Measurements from ENCODE around the gene GGACT. TPM values are rescaled to one million over a fixed set of nuclear protein-coding genes. Genes with fewer than 3 reads are reported as not detected.

GGACT gene
- total RNA-seq, 2 donors from 2014 or later, result 4.9 to 17.8 TPM

- intact Hi-C loops (cut with DNase I), result no loop called here
- WGBS, 2 donors, result 80 to 94% methylated on average over 19 of the region's 19 CpGs
Measured at GRCh38 chr13:100521851-100522617, 66.6 kb downstream of the GGACT start.

GRCh38 chr13:100520936-100521850, 67.4 kb downstream of the GGACT start:
- Histone ChIP-seq H3K4me1 (peaks cover 34% of the 10 kb centered on the region), H3K27me3 (no peaks in the 10 kb centered on the region), H3K9me3 (no peaks in the 10 kb centered on the region), H3K4me3 (no peak overlapping the region), H3K36me3 (replicated peaks in 1 of 2; ENCODE audit: insufficient read depth in 1 of 2, low read depth in 2 of 2) (no peaks in the 10 kb centered on the region), H3K27ac (no peak overlapping the region)
- no peak for ATAC-seq
- intact Hi-C loops (cut with DNase I), result no loop called here
- TF ChIP-seq CTCF (IDR thresholded peaks at IDR 0.05) (no peak), POLR2A (IDR thresholded peaks at IDR 0.05) (no peak)
- 85 to 91% methylated on average over 27 of the region's 27 CpGs for WGBS, 2 donors
- DNase-seq, result no peak

More at GRCh38 chr13:100521851-100522617, 66.6 kb downstream of the GGACT start:
- ATAC-seq (no peak), DNase-seq (no peak)
- no peak overlapping the region for H3K4me3 ChIP-seq
- no peaks in the 10 kb centered on the region for H3K36me3 ChIP-seq (replicated peaks in 1 of 2; ENCODE audit: insufficient read depth in 1 of 2, low read depth in 2 of 2)
- peaks cover 25% of the 10 kb centered on the region for H3K4me1 ChIP-seq
- H3K27ac ChIP-seq, result no peak overlapping the region
- TF ChIP-seq CTCF (IDR thresholded peaks at IDR 0.05) (no peak), POLR2A (IDR thresholded peaks at IDR 0.05) (no peak)
- H3K9me3 ChIP-seq, result no peaks in the 10 kb centered on the region
- H3K27me3 ChIP-seq, result no peaks in the 10 kb centered on the region

GRCh38 chr13:100519626-100520025, 69.0 kb downstream of the GGACT start:
- DNase-seq (no peak), ATAC-seq (no peak)
- Histone ChIP-seq H3K36me3 (replicated peaks in 1 of 2; ENCODE audit: insufficient read depth in 1 of 2, low read depth in 2 of 2) (no peaks in the 10 kb centered on the region), H3K4me3 (no peak overlapping the region), H3K9me3 (no peaks in the 10 kb centered on the region), H3K27me3 (no peaks in the 10 kb centered on the region), H3K27ac (no peak overlapping the region), H3K4me1 (peaks cover 31% of the 10 kb centered on the region)
- 97% methylated on average over 9 of the region's 9 CpGs for WGBS, 2 donors
- TF ChIP-seq CTCF (IDR thresholded peaks at IDR 0.05) (no peak), POLR2A (IDR thresholded peaks at IDR 0.05) (no peak)
- intact Hi-C loops (cut with DNase I), result loop anchor here (10.0 kb wide), 1 partner anchor 605 kb away; no protein-coding TSS in a partner anchor

GRCh38 chr13:100518394-100519062, 70.1 kb downstream of the GGACT start:
- intact Hi-C loops (cut with DNase I), result loop anchor here (10.0 kb wide), 1 partner anchor 604 kb away; no protein-coding TSS in a partner anchor
- WGBS, 2 donors, result 43 to 46% methylated on average over 8 of the region's 8 CpGs
- DNase-seq (no peak), ATAC-seq (no peak)
- H3K4me1 ChIP-seq, result peaks cover 31% of the 10 kb centered on the region
- H3K27ac ChIP-seq, result peak overlapping the region in 3 of 4 donors; percentile 9 to 88 (median 76)
- H3K27me3 ChIP-seq, result no peaks in the 10 kb centered on the region
- TF ChIP-seq POLR2A (IDR thresholded peaks at IDR 0.05), result no peak
- no peak for TF ChIP-seq CTCF (IDR thresholded peaks at IDR 0.05)
- no peaks in the 10 kb centered on the region for H3K9me3 ChIP-seq
- no peak overlapping the region for H3K4me3 ChIP-seq
- H3K36me3 ChIP-seq (replicated peaks in 1 of 2; ENCODE audit: insufficient read depth in 1 of 2, low read depth in 2 of 2), result no peaks in the 10 kb centered on the region

All from body of pancreas (tissue), 4 donors.